GM19468 (cell line): ENCODE measurements around the gene OTUD7B.

Experiments used
- ATAC-seq: cut with Tn5 transposase; IDR thresholded peaks from one replicate; pipeline ENCODE4 v1.9.1; 2021; ENCODE audit warnings: mild to moderate bottlenecking, moderate library complexity, moderate number of reproducible peaks; ENCODE audit not compliant: unreplicated experiment; ENCODE audit errors: extremely low read depth

Gene OTUD7B

DNA sequence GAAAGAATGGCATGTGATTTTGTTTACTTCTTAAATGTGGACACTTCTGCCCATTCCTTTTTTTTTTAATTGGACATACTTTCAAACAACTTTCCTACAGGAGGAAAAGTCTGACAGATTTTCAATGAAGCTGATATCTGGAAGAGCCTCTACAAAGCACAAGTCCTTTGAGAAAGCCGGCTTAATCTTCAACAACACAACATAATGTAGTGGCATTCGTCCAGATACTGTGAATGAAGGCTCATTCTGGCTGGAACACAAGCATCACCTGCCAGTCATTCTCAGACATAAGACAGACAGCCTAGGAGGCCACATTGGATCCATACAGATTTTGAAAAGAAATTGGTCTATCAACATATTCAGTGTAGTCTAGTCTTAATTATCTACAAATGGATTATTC lies 4.9 kb downstream of the OTUD7B start:
- ATAC-seq, result no peak

DNA sequence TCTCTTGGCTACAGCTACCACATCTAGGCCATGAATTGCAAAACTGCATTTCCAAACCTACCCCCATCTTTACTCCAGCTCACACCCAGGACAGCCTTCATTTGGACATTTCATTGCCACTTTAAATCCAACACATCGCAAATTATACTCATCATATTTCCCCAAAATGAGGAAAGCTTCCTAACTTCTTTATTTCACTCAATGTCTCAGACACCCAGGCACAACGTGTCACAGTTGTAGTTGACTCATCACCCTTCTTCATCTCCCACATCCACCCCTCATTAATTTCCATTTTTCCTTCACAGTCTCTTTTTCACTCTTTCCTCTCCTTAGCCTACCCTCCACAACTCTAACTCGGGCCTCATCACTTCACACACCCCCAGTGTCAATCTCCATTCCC lies 6.7 kb downstream of the OTUD7B start:
- ATAC-seq, result no peak

DNA sequence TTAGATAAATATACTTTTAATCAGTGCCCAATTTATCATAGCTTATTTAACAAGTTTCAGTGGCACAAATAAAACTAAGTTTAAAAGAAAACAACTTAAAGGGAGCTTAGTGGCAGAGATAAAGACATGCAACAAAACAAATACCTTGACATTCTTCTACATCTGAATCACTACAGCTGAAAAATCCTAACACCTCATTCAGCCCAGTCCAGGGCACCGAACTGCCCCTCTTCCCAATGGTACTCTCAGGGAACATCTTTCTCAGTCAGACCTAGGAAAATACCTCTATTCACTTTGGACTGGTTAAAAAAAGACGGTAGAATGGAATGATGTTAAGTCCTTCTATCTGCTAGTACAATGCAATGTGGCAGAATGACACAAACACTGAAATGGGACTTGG lies 8.3 kb downstream of the OTUD7B start:
- no peak for ATAC-seq

DNA sequence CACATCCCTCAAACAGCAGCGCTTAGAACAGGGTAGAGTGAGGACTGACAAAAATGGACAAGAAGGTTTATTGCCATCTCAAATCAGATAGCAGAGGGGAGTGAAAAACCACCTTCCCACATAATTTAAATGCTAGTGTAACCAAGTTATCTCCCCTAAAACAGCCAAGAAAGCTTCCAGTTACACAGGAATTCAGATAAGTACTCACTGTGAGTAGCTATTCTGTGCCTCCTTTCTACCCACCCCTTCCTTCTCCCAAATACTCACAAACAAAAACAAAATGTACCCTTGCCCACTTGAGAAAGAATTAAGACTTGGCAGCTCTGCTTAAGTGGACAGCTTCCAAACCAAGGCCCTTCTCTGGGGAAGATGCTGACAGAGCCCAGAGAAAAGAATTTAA lies 9.1 kb downstream of the OTUD7B start:
- no peak for ATAC-seq

DNA sequence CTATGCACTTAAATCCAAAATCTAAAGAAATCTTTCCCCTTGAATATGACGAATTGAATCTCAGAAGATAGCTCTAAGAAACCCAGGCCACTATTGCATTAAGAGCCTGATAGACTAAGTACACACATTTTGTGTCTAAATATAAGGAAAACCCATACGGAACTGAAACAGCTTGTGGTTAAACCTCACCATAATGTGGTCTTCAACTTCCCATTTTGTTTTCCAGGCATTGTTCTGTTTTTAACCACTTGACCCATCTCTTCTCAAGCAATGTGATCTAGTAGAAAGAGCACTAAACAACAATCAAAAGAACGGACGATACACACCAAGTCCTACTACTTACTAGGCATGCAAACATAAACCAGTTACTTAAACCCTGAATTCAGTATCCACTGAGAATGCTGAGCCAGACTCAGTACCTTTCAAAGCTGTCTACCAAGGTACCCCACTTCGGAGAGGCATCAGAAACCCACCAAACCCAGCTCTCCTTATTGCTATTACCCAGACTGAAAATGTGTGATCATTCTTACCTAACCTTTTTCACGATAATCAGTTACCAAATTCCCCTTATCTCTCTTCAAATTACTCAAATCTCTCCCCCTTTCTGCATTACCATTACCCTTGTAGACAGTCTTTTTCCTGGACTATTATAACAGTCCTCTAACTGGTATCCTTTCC lies 12.8 kb downstream of the OTUD7B start:
- ATAC-seq, result peak; percentile 62

DNA sequence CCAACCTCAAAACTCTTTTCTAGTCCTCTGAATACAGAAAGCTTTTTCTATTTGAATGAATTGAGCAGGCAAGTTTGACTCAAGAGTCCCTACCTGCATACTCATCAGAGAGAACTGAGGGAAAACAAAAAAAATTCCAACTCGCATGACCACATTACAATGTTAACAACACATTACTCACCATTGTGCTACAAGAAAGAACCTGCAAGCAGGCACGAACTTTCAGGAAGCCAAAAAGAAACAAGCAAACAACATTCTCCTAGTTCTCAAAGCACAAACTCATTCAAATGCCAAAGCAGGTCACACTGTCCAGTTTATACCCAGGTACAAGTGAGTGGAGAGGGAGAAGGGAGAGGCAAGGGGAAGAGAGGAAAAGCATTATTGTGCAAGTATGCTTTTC lies 14.6 kb downstream of the OTUD7B start:
- no peak for ATAC-seq

DNA sequence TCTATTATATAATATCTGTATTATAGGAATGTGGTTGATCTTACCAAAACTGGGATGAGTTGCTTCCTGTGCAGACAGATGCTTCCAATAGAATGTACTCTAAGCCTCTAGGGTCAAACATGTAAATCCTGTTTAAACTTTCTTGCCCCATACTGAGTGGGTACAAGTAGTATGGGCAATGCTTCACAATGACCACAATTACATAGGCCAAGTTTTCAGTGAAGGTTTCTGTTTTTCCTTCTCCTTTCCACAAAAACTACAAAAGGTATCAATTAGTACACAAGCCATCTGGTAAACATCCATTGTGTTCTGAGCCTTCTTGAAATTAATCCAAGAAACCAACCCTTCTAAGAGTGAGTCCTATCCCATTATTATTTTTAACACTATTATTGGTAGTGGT lies 16.8 kb downstream of the OTUD7B start:
- no peak for ATAC-seq

DNA sequence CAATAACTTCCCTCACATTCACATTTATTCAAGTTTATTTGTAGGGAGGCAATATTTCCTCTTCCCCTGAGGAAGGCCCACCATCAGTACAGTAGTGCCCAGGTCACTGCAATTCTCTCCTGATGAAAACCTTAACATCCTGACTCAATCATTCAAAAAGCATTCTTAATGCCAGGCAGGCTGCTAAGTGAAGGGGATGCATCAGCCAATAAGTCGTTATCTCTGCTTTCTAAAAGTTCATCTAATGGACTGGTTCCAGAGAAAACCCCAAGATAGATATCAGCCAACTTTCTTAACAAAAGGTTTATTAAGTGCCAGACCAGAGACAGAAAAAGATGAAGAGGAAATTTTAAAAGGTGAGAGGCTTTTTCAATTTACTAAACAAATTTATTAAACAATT lies 17.3 kb downstream of the OTUD7B start:
- no peak for ATAC-seq

DNA sequence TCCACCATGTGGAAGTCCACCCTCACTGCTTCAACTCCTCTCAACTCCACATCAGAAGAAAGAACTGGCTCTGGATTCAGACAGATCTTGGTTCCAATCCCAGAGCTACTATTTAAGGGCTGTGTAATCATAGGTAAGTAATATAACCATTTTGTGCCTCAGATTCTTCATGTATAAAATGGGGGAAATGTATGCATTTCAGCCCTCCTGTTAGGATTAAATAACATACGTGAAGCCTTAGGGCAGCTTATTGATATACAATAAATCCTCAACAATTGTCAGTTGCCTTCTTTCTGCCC lies 23.3 kb downstream of the OTUD7B start:
- no peak for ATAC-seq

DNA sequence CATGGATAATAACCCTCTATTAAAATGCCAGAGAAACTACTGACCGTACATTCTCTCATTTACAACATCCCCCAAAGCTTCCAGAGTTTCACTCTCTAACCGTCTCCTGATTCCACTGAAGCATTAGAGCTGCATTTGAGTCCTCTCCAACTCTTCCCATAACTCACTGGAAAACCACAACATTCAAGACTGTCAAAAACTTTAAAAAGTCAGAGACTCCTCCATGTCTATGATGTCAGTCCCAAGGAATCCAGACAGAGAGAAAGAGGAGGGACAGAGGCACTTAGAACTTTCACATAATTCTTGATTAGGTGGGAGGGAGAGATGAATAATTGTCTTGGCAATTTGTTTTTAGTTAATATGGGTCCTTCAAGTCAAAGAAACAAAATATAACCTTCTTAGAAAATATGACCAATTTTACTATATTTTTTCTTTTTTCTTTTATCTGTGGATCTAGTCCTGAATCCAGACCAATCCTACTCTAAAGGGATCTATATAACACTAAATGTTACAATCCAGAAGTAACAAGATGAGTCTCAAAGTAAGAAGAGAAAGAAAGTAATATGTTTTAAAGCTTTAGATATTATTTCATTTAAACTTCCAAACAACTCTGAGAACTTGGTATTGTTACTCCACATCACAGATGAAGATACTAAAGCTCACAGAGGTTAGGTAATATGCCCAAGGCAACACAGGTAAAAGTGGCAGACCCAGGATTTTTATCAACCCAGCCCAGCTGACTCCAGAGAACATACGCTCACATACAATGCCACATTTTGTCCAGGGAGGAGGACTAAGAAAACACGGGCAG lies 23.8 kb downstream of the OTUD7B start:
- ATAC-seq, result no peak

DNA sequence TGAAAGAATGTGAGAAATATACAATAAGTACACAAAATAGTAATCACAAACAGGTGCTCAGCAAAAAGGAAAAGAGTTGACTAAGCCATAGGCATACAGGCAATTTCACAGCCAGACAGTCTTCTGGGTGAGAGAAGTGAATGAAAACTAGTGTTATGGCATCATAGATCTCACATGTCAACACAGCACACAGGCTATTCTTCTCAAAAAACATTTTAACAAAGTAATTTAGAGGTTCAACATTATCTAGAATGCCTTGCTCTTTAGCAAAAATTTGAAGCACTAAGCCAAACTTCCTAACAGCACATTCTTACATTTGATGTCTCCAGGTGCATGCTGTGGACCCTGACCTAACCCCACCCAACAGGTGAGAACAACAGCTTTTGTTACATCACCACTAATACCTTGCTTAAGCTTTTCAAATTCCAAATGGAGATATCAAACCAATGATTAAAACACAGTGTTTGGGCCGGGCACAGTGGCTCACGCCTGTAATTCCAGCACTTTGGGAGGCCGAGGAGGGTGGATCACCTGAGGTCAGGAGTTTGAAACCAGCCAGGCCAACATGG lies 30.5 kb downstream of the OTUD7B start:
- ATAC-seq, result no peak

DNA sequence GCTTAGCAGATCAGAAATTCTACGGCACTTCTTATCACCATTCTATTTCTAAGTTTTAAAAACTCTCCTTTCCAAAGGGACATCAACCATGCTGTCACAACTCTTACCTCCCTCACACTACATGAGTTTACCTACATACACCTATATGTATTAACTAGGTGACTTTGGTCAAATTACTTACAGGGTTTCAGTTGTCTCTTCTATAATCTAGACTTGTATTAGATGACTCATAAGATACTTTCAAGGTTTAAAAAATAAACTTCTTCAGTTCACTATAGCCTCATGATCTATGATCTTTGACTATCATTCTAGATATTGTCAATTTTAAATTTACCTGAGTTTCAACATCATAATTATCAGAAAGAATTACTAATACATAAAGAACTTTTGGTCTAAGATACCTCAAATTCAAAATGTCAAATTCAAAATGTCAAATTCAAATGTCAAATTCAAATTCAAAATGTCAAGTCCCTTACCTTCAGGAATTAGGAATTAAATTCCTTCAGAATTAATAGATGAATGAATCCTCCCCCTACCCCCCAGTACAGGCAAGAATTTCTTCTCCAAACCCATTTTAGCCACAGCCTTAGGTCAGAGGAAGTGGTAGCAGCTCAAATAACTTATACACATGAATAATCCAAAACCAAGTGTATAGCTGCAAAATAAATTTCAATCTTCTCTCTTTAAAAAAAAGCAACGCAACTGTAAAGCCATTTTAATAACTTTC lies 31.1 kb downstream of the OTUD7B start:
- ATAC-seq, result no peak

DNA sequence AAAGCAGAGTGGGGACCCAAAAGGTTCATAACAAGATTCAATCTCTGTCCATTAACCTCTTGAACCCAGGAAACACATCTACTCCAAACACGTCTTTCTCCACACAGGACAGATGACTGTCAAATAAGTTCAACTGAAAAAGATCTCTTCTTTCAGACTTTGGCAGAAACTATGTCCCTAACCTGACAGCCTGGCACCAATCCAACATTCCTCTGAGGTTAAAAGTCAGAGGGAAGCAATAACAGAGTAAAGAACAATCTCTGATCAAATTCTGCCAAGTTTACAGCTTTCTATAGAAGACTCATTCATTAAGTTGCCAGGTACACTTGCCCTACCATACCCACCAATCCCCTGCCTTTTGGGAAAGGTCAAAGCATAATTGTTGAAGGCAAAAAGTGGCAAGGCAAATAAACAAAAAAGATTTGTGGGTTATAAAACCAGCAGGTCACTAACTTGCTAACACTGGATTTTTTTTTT lies 31.9 kb downstream of the OTUD7B start:
- ATAC-seq, result no peak

DNA sequence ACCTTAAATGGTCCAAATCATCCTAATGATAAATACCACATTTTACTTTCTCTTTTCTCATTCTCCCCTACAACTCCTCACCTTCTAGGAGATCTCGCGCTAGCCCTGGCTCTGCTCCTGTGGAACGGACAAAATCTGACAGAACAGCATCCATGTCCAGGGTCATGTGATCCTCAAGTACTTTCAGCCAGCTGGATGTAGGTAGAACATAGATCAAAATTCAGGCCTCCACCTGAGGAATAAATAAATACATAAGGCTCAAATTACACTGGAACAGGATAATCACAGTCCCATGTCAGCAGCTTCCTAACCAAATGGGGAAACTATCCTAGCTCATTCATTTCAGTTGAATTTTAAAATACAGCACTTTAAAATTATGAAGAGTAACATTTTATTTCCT lies 33.2 kb downstream of the OTUD7B start:
- no peak for ATAC-seq

DNA sequence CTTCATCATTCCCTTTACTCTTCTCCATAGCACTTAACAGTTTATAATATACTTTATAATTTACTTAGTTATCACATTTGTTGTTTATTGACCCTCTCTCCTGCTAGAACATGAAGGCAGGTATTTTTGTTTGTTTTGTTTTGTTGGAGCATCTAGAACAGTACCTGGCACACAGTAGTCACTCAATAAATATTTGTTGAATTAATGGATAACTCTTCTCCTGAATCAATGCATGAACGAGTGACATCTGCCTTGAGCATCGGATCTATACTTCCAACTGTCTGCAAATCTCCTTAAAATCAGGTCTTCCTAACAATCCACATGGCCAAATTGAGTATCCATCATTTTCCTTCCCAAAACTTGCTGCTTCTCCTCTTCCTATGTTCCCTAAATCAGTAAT lies 38.0 kb downstream of the OTUD7B start:
- ATAC-seq, result no peak

DNA sequence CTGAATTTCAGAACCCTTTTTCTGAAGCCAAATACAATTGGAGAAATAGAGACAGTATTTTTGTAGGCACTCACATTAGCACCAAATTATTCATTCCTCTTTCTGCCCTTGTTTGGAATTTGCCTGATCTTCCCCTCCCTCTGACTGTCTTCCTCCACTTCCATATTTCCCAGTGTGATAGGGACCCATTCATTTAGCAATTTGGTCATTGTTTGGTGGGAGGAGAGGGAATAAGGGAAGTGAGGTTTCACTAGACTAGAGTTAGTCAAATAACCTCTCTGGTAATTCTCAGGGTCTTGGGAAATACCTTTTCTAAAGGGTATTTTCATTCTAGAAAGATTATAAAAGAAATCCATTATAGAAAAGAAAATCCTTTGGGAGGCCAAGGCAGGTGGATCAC lies 42.9 kb downstream of the OTUD7B start:
- no peak for ATAC-seq

DNA sequence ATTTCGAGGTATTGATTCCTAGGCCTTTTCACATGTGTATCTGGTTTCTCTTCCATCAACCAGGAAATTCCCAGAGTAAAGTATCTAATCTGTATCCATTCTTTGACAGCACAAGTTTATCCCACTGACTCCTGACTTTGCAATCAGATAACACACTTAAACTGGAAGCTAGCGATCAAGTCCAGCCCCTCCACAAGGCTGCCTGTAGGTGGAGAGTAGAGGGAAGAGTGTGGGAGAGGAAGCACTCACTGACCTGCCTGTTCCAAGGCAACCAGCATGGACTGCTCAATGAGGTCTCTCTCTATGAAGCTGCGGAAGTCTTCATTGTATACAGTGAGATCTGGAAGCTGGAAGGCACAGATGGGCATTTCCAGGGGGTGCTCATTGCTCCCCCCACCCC lies 43.5 kb downstream of the OTUD7B start:
- ATAC-seq, result no peak

DNA sequence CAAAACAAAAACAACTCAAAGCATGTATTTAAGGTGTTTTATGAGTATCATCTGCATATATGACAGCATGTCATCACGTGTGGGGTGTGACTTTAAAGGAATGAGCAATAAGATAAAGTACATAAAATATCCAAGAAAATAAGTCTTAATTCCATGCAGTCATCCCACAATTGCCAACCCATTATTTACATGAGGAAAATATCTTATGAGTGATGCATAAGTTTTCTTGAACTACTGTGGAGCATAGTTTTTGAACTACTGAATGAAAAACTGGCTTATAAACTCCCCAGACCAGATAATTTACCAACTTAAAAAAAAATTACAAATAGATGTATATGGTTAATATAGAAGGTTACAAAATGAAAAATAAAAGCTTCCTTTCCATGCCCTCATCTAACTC lies 44.1 kb downstream of the OTUD7B start:
- ATAC-seq, result no peak

DNA sequence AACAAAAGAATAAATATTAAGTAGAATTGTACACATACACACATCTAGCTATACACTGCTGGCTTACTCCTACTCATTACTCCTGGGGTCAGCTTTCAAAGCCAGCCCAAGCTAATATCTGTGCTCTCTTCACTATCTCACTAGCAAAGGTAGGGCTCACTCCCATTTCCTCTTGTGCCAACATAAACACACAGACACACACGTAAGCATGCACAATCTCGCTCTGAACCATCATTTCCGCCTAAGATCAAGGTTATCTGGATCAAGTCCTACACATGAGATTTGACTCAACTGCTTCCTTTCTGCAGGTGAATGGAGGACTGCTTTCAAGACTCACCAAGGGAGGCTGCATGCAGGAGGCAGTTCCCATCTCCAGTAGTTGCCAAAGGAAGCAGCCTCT lies 45.1 kb downstream of the OTUD7B start:
- no peak for ATAC-seq

DNA sequence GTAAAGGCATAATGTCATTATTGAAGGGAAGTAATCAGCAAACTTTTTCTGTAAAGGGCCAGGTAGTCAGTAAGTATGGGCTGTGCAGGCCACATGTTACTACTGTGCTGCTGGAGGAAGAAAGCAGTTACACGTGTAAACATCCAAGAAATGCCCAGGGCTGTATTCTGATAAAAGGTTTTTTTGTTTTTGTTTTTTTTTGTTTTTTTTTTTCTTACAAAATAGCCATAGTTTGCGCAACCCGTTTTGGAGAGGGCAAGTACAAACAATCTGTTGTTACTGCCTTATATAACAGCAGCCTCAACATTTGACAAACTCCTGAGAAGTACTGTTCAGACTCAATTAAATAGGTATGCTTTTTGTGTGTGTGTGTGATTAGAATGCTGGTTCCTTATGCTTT lies 47.2 kb downstream of the OTUD7B start:
- ATAC-seq, result no peak

DNA sequence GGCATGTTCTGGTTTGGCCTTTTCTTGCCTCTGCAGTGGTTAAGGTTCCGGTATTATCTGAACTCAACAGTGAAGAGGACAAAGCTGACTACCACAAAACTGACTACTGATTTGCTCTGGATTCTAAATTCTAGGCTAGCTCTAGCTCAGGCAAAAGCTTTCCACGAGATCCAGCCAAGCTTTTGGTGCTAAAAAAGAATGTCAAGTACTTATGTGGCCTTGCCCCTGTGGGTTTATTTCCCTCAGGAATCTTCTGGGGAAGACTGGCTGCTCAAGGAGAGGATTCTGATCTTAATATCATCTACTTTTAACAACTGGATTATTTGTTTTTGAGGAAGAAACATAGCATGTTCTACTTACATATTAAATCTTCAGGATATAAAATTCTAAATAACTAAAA lies 47.8 kb downstream of the OTUD7B start:
- ATAC-seq, result no peak
